ENCODE data around the gene IMP3.
A peak's percentile ranks its signal among the peaks of the same experiment; 100 is the strongest.
"Not testable (repeated sequence)": the region's sequence is repeated elsewhere in the genome, so short reads cannot be mapped to it uniquely, and the experiment has no call there.

Gene IMP3

GRCh38 chr15:75637245-75638009 lies 2.6 kb downstream of the IMP3 start:
- H3K27ac ChIP-seq: peak overlapping the region; percentile 99
- no peak for TF ChIP-seq CTCF (conservative IDR thresholded peaks at IDR 0.05)

- TF ChIP-seq CTCF (conservative IDR thresholded peaks at IDR 0.05): no peak
Measured at GRCh38 chr15:75636026-75636425, 4.0 kb downstream of the IMP3 start.

GRCh38 chr15:75633922-75634321 lies 6.1 kb downstream of the IMP3 start:
- H3K27ac ChIP-seq: not testable (repeated sequence)

More at GRCh38 chr15:75636026-75636425, 4.0 kb downstream of the IMP3 start:
- H3K27ac ChIP-seq: no peak overlapping the region

- H3K27ac ChIP-seq: peak overlapping the region; percentile 31
- no peak for TF ChIP-seq CTCF (conservative IDR thresholded peaks at IDR 0.05)
Measured at GRCh38 chr15:75631935-75632334, 8.1 kb downstream of the IMP3 start.

GRCh38 chr15:75625542-75626347 lies 14.3 kb downstream of the IMP3 start, which contains the start of gene SNUPN:
TSS of gene SNUPN (minus strand) at chr15:75625725. CDS start at chr15:75621051, 4,674 bp downstream.
- no peak for TF ChIP-seq CTCF (conservative IDR thresholded peaks at IDR 0.05)

GRCh38 chr15:75622505-75622904 lies 17.5 kb downstream of the IMP3 start:
- no peak for TF ChIP-seq CTCF (conservative IDR thresholded peaks at IDR 0.05)
- H3K27ac ChIP-seq: no peak overlapping the region

More at GRCh38 chr15:75625542-75626347, 14.3 kb downstream of the IMP3 start, which contains the start of gene SNUPN:
- H3K27ac ChIP-seq: peak within 1 kb of the TSS; percentile 66

GRCh38 chr15:75620841-75621391 lies 19.1 kb downstream of the IMP3 start:
- H3K27ac ChIP-seq: no peak overlapping the region

More at GRCh38 chr15:75620841-75621391, 19.1 kb downstream of the IMP3 start:
- no peak for TF ChIP-seq CTCF (conservative IDR thresholded peaks at IDR 0.05)

All from VCaP (cell line).